Measurements from ENCODE around the gene ASB18.
"Not testable (repeated sequence)": the region's sequence is repeated elsewhere in the genome, so short reads cannot be mapped to it uniquely, and the experiment has no call there.

The ASB18 gene

GRCh38 chr2:236264256-236264655, at the start of gene ASB18:
Gene ASB18, minus strand, starts transcription at chr2:236264406. Its CDS starts 61 bp downstream, at chr2:236264345.
- no peak for DNase-seq

- no peak for DNase-seq
Measured at GRCh38 chr2:236311286-236311685, 47.1 kb upstream of the ASB18 start.

GRCh38 chr2:236309669-236310029, 45.4 kb upstream of the ASB18 start:
- no peak for DNase-seq

- no peak for DNase-seq
Measured at GRCh38 chr2:236308855-236309668, 44.9 kb upstream of the ASB18 start.

- no peak for DNase-seq
Measured at GRCh38 chr2:236307641-236308040, 43.4 kb upstream of the ASB18 start.

- DNase-seq: no peak
Measured at GRCh38 chr2:236306825-236307540, 42.8 kb upstream of the ASB18 start.

GRCh38 chr2:236305964-236306605, 41.9 kb upstream of the ASB18 start:
- DNase-seq: no peak

- no peak for DNase-seq
Measured at GRCh38 chr2:236305531-236305930, 41.3 kb upstream of the ASB18 start.

GRCh38 chr2:236303935-236304334, 39.7 kb upstream of the ASB18 start:
- no peak for DNase-seq

GRCh38 chr2:236302555-236302954, 38.3 kb upstream of the ASB18 start:
- DNase-seq: no peak

GRCh38 chr2:236298924-236299475, 34.8 kb upstream of the ASB18 start:
- DNase-seq: no peak

GRCh38 chr2:236295481-236295880, 31.3 kb upstream of the ASB18 start:
- no peak for DNase-seq

- DNase-seq: no peak
Measured at GRCh38 chr2:236294647-236295046, 30.4 kb upstream of the ASB18 start.

GRCh38 chr2:236293241-236293810, 29.1 kb upstream of the ASB18 start:
- DNase-seq: no peak

GRCh38 chr2:236291911-236292310, 27.7 kb upstream of the ASB18 start:
- DNase-seq: no peak

GRCh38 chr2:236291476-236291875, 27.3 kb upstream of the ASB18 start:
- DNase-seq: no peak

GRCh38 chr2:236290742-236291425, 26.7 kb upstream of the ASB18 start:
- DNase-seq: no peak

- no peak for DNase-seq
Measured at GRCh38 chr2:236289766-236290462, 25.7 kb upstream of the ASB18 start.

- not testable (repeated sequence) for DNase-seq
Measured at GRCh38 chr2:236288373-236288772, 24.2 kb upstream of the ASB18 start.

GRCh38 chr2:236287656-236288055, 23.4 kb upstream of the ASB18 start:
- DNase-seq: no peak

- no peak for DNase-seq
Measured at GRCh38 chr2:236286873-236287545, 22.8 kb upstream of the ASB18 start.
